Karpas-422 (cell line): Measurements from ENCODE around the gene HDAC11. TPM values are rescaled to one million over a fixed set of nuclear protein-coding genes. Genes with fewer than 3 reads are reported as not detected.

Experiments used
- DNase-seq: peaks from one replicate; pipeline ENCODE4 v3.0.0-alpha.2; 2015
- H2AFZ ChIP-seq: fragments of 200-600 bp; sonication (generic); 2 replicates; pipeline ENCODE4 v1.6.1; 2014; ENCODE audit warnings: antibody characterized with exemption, low read length, mixed read lengths
- H3K27ac ChIP-seq: fragments of 200-600 bp; sonication (generic); 2 replicates; pipeline ENCODE4 v1.5.1; 2014; ENCODE audit warnings: mild to moderate bottlenecking, low read length, moderate library complexity
- H3K27me3 ChIP-seq: fragments of 200-600 bp; sonication (generic); 2 replicates; pipeline ENCODE4 v1.6.1; 2014; ENCODE audit warnings: low read length, mixed read lengths
- H3K36me3 ChIP-seq: fragments of 200-600 bp; sonication (generic); 2 replicates; pipeline ENCODE4 v1.6.1; 2014; ENCODE audit warnings: low read length, mixed read lengths; ENCODE audit not compliant: insufficient read depth
- H3K4me1 ChIP-seq: fragments of 200-600 bp; sonication (generic); 2 replicates; pipeline ENCODE4 v1.6.1; 2014; ENCODE audit warnings: mild to moderate bottlenecking, low read length, mixed read lengths
- H3K4me2 ChIP-seq: fragments of 200-600 bp; sonication (generic); 2 replicates; pipeline ENCODE4 v1.6.1; 2014; ENCODE audit warnings: low read length, low read depth, mild to moderate bottlenecking; ENCODE audit not compliant: poor library complexity, severe bottlenecking
- H3K4me3 ChIP-seq: fragments of 200-600 bp; sonication (generic); 2 replicates; pipeline ENCODE4 v1.5.1; 2014; ENCODE audit warnings: mild to moderate bottlenecking, antibody characterized with exemption, low read length, mixed read lengths
- H3K79me2 ChIP-seq: fragments of 200-600 bp; sonication (generic); 2 replicates; pipeline ENCODE4 v1.6.1; 2014; ENCODE audit warnings: mild to moderate bottlenecking, low read length, mixed read lengths
- H3K9ac ChIP-seq: fragments of 200-600 bp; sonication (generic); 2 replicates; pipeline ENCODE4 v1.6.0; 2014; ENCODE audit warnings: low read length
- H3K9me2 ChIP-seq: fragments of 200-600 bp; sonication (generic), shearing (Covaris generic); replicated peaks from 2 replicates; pipeline ENCODE4 v1.6.0; 2014; ENCODE audit warnings: mild to moderate bottlenecking, low read length, moderate library complexity; ENCODE audit not compliant: insufficient read depth
- H3K9me3 ChIP-seq: fragments of 300-700, 200-600 bp; sonication (generic); 2 replicates; pipeline ENCODE4 v1.6.1; 2014; ENCODE audit warnings: low read length, mixed read lengths
- H4K20me1 ChIP-seq: fragments of 200-600 bp; sonication (generic); 2 replicates; pipeline ENCODE4 v1.6.1; 2014; ENCODE audit warnings: mild to moderate bottlenecking, antibody characterized with exemption, low read length, low read depth; ENCODE audit not compliant: insufficient read depth
- total RNA-seq: library from RNA; depleted of rRNA; stranded (reverse); fragments of >200 nt; shearing (Covaris generic); gene quantifications from 2 replicates; pipeline ENCODE4 v1.2.3, GENCODE V29; 2014; ENCODE audit warnings: low replicate concordance

Gene HDAC11
- total RNA-seq, 1 experiment from 2014 or later = 1.6 TPM

DNA sequence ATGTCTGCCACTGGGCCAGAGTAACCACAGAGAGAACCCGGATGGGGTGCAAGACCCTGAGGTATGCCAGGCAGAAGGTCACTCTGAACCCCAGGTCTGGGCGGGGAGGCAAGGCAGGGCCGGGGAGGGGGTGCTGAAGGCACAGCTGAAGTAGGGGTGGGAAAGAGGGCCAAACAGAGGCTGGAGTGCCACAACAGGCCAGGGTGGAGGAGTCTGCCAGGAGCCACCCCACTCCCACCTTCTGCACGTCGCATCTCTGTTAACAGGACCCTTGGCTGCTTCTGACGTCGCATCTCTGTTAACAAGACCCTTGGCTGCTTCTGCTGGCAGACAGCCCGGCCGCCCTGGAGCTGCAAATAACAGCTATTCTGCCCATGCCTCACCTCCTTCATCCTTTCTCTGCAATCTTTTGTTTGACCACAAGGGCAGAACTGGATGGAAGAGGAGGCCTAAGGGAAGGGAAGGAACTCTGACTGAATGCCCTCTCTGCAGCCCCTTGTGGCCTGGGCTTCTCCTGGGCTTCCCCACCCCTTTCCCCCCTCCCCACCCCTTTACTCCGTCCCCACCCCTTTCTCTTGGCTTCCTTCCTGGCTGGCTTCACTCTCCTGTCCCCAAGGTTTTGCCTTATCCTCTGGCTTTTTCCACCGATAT is 48.2 kb downstream of the HDAC11 start:
- H3K9me2 ChIP-seq = no peaks in the 10 kb centered on the region
- no peaks in the 10 kb centered on the region for H3K4me1 ChIP-seq
- H3K27me3 ChIP-seq = no peaks in the 10 kb centered on the region
- no peak overlapping the region for H3K4me2 ChIP-seq
- no peak overlapping the region for H3K27ac ChIP-seq
- H3K9ac ChIP-seq = no peak overlapping the region
- no peak overlapping the region for H3K4me3 ChIP-seq
- no peaks in the 10 kb centered on the region for H3K36me3 ChIP-seq
- H3K79me2 ChIP-seq = no peaks in the 10 kb centered on the region
- H3K9me3 ChIP-seq = no peaks in the 10 kb centered on the region
- H4K20me1 ChIP-seq = no peaks in the 10 kb centered on the region
- H2AFZ ChIP-seq = no peak overlapping the region
- peak; percentile 54 for DNase-seq

DNA sequence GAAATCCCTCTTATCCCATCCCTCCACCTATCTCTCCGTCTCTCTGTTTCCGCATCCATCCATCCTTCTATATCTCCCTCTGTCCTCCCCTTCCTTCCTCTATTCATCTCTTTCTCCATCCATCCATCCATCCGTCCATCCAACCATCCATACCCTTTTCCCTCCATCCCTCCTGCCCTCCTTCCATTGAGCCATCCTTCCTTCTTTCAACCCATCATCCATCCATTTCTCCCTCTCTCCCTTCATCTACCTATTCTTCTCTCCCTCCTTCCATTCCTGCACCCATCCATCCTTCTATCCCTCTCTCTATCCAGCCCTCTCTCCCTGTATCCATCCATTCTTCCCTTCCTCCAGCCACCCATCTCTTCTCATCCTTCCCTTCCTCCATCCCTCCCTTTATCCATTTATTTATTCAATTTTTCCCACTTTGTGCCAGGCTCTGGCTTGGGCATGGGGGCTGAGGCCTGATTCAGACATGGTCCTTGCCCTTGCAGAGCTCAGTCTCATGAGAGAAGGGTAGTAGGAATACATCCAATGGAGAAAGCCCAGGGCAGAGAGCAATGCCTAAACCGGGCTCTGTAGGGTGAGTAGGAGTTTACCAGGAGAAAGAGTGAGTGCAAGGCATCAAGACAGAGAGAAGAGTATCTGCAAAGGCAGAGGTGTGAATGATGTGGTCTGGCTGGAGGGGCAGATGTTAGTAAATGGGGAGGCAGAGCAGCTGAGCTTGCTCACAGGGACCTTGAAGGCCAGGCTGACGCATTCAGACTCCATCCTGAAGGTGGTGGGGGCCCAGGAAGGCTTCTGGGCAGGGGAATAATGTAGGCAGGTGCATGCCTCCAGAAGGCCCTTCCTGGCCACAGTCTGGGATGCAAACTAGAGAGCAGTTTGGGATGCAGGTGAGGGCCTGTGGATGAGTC is 49.3 kb downstream of the HDAC11 start:
- Histone ChIP-seq H3K27ac (no peak overlapping the region), H3K9me3 (no peaks in the 10 kb centered on the region), H3K9ac (no peak overlapping the region), H3K36me3 (no peaks in the 10 kb centered on the region), H3K4me2 (no peak overlapping the region), H3K4me1 (no peaks in the 10 kb centered on the region), H3K79me2 (no peaks in the 10 kb centered on the region), H3K4me3 (no peak overlapping the region), H3K9me2 (no peaks in the 10 kb centered on the region), H2AFZ (no peak overlapping the region), H4K20me1 (no peaks in the 10 kb centered on the region), H3K27me3 (no peaks in the 10 kb centered on the region)
- DNase-seq = no peak

DNA sequence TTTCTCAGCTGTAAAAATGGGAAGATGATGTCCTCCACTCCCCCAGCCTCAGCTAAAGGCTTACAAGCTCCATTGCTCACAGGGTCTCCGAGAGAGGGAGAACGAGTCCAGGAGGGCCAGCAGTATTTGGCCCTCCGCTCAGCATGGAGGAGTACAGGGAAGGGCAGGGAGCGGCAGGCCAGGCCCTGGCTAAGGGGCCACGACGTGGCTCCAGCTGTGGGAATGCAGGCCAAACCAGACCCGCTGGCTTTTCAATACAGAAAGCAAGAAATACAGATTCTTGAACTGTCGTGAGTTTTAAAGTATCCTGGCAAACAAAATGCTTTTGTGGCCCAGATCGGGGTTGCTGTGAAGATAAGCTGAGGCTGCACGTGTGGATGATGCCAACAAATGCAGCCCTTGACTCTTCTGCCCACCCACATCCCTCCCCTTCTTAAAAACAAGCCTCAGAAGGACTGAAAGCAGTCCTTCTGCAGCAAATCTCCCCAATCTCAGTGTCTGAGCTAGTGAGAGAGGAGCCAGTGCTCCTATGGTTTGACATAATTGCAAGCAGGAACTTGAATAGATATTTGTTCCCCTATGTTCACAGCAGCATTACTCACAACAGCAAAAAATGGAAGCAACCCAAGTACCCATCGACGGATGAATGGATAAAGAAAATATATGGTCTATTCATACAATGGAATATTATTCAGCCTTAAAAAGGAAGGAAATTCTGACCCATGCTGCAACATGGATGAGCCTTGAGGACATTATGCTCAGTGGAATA is 50.3 kb downstream of the HDAC11 start:
- H3K4me3 ChIP-seq = no peak overlapping the region

DNA sequence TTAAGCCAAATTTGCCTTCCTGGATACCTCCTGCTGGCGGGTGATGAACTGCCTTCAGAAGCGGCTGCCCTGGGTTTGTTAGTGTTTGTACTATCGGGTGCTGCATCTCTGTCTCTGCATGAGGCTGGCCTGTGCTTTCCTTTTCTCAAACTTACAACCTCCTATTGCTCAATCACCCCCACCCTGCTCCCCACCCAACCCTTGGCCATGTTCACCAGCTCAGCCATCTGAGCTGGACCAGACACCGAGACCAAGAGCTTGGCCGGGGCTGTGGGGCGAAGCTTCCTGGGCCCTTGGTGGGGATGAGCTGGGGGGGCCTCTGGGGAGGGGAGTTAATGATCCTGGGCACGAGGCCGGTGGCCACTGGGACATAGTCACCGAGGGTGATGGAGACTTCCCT is 52.0 kb downstream of the HDAC11 start:
- Histone ChIP-seq H3K36me3 (no peaks in the 10 kb centered on the region), H3K4me1 (no peaks in the 10 kb centered on the region), H3K9me3 (no peaks in the 10 kb centered on the region), H3K9me2 (no peaks in the 10 kb centered on the region), H4K20me1 (no peaks in the 10 kb centered on the region), H3K4me2 (no peak overlapping the region), H3K27ac (no peak overlapping the region), H3K9ac (no peak overlapping the region), H2AFZ (no peak overlapping the region), H3K27me3 (no peaks in the 10 kb centered on the region), H3K79me2 (no peaks in the 10 kb centered on the region), H3K4me3 (no peak overlapping the region)
- no peak for DNase-seq

More for the DNA sequence above, 50.3 kb downstream of the HDAC11 start:
- H3K9ac ChIP-seq = no peak overlapping the region
- H3K9me2 ChIP-seq = no peaks in the 10 kb centered on the region
- no peaks in the 10 kb centered on the region for H3K27me3 ChIP-seq
- no peaks in the 10 kb centered on the region for H3K4me1 ChIP-seq
- no peaks in the 10 kb centered on the region for H4K20me1 ChIP-seq
- no peak overlapping the region for H2AFZ ChIP-seq
- no peak overlapping the region for H3K4me2 ChIP-seq
- no peaks in the 10 kb centered on the region for H3K79me2 ChIP-seq
- H3K27ac ChIP-seq = no peak overlapping the region
- no peaks in the 10 kb centered on the region for H3K36me3 ChIP-seq
- DNase-seq = no peak
- H3K9me3 ChIP-seq = no peaks in the 10 kb centered on the region

DNA sequence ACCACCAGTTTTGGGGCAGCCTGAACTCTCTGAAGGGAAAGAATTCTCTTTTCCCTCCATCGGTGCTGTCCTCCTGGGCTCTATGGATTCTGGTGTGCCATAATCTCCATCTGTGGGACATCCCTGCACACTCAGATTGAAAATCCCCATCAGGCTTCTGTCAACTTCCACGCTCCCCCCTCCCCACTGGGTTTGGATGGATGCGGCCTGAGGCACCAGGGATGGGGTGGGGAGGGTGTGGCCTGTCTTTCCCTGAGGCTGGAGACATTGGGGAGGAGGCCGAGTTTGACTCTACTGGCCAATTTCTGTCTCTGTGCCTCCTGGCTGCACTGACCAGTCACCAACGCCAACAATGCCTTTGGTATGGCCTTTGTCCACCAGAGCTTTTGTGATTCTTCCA is 52.5 kb downstream of the HDAC11 start:
- H3K79me2 ChIP-seq = no peaks in the 10 kb centered on the region
- H3K36me3 ChIP-seq = no peaks in the 10 kb centered on the region
- H3K4me2 ChIP-seq = no peak overlapping the region
- no peaks in the 10 kb centered on the region for H4K20me1 ChIP-seq
- no peaks in the 10 kb centered on the region for H3K9me3 ChIP-seq
- H3K4me1 ChIP-seq = no peaks in the 10 kb centered on the region
- no peak for DNase-seq
- no peak overlapping the region for H3K27ac ChIP-seq
- no peaks in the 10 kb centered on the region for H3K9me2 ChIP-seq
- H3K9ac ChIP-seq = no peak overlapping the region
- H2AFZ ChIP-seq = no peak overlapping the region
- H3K27me3 ChIP-seq = no peaks in the 10 kb centered on the region
- H3K4me3 ChIP-seq = no peak overlapping the region

DNA sequence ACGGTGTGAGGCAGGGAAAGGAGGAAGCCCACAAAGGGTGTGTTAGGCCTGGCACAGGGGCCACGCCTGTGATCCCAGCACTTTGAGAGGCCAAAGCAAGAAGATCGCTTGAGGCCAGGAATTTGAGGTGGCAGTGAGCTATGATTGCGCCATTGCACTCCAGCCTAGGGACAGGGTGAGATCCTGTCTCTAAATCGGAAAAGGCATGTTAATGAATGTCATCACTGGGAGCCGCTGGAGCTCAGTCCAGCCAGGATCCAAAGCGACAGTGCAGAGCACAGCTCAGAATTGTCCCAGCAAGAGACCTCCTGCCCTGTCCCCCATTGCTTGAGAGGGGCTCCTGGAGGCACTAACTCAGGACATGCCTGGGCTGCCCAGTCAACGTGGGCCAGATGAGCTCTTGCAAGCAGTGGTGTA is 53.8 kb downstream of the HDAC11 start:
- Histone ChIP-seq H3K9ac (no peak overlapping the region), H4K20me1 (no peaks in the 10 kb centered on the region), H3K9me2 (no peaks in the 10 kb centered on the region), H3K4me2 (no peak overlapping the region), H3K9me3 (no peaks in the 10 kb centered on the region), H3K4me1 (no peaks in the 10 kb centered on the region), H2AFZ (no peak overlapping the region), H3K27ac (no peak overlapping the region), H3K79me2 (no peaks in the 10 kb centered on the region), H3K27me3 (no peaks in the 10 kb centered on the region), H3K4me3 (no peak overlapping the region), H3K36me3 (no peaks in the 10 kb centered on the region)
- DNase-seq = no peak

DNA sequence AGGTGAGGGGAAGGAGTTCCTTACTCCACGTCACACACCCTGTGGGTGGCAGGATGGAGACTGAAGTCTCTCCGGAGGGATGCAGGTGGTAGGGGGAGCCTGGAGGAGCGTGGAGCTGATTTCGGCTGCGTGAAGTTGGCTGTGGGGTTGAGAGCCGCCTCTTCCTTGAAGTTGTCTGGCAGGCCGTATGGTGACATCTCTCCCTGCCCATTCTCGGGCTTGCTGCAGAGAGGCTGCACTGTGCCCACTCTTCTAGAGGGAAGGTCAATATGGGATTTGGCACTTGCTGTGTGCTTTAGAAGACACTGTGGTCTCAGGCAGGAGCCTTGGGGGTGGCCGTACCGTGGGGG is 55.4 kb downstream of the HDAC11 start:
- H3K27ac ChIP-seq = no peak overlapping the region
- H3K4me1 ChIP-seq = no peaks in the 10 kb centered on the region
- H3K27me3 ChIP-seq = no peaks in the 10 kb centered on the region
- no peaks in the 10 kb centered on the region for H4K20me1 ChIP-seq
- H3K9ac ChIP-seq = no peak overlapping the region
- no peak for DNase-seq
- no peak overlapping the region for H3K4me3 ChIP-seq
- no peaks in the 10 kb centered on the region for H3K36me3 ChIP-seq
- H3K4me2 ChIP-seq = no peak overlapping the region
- no peaks in the 10 kb centered on the region for H3K79me2 ChIP-seq
- H3K9me3 ChIP-seq = no peaks in the 10 kb centered on the region
- H3K9me2 ChIP-seq = no peaks in the 10 kb centered on the region
- no peak overlapping the region for H2AFZ ChIP-seq

DNA sequence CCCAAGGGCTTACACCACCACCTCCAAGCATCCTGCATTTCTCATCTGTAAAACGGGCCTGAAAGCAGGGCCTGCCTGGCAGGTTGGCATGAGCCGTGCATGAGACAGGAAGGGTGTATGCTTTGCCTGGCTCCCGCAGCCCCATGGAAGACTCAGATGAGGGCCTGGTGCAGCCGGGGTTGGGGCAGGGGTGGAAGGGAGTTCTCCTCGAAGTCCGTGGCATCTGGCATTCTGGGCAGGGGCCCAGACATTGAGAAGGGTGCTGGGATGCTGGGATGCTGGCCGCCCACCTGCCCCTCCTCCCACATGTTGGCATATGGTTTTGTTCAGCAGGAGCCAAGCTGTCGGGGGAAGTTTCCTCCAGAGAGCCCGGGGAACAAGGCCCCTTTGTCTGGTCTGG is 55.8 kb downstream of the HDAC11 start:
- no peaks in the 10 kb centered on the region for H4K20me1 ChIP-seq
- H3K27me3 ChIP-seq = no peaks in the 10 kb centered on the region
- H3K4me3 ChIP-seq = no peak overlapping the region
- no peak for DNase-seq
- H3K27ac ChIP-seq = no peak overlapping the region
- no peaks in the 10 kb centered on the region for H3K9me3 ChIP-seq
- H2AFZ ChIP-seq = no peak overlapping the region
- H3K4me2 ChIP-seq = no peak overlapping the region
- H3K4me1 ChIP-seq = no peaks in the 10 kb centered on the region
- no peaks in the 10 kb centered on the region for H3K36me3 ChIP-seq
- no peak overlapping the region for H3K9ac ChIP-seq
- H3K9me2 ChIP-seq = no peaks in the 10 kb centered on the region
- no peaks in the 10 kb centered on the region for H3K79me2 ChIP-seq
